ENCODE data around the gene CYP4F3.

CYP4F3 gene

GRCh38 chr19:15633082-15633835 lies 7.4 kb upstream of the CYP4F3 start:
- no peak for TF ChIP-seq CTCF (IDR thresholded peaks at IDR 0.05; ENCODE audit: control extremely low read depth, extremely low read depth, low read depth, missing control alignments)
- CTCF ChIA-PET, result no interaction called here
- POLR2A ChIA-PET, result no interaction called here
- DNase-seq (ENCODE audit: extremely low spot score), result no peak

- CTCF ChIA-PET, result no interaction called here
- TF ChIP-seq CTCF (IDR thresholded peaks at IDR 0.05; ENCODE audit: control extremely low read depth, extremely low read depth, low read depth, missing control alignments), result no peak
- DNase-seq (ENCODE audit: extremely low spot score), result no peak
- POLR2A ChIA-PET, result no interaction called here
Measured at GRCh38 chr19:15634105-15634504, 6.6 kb upstream of the CYP4F3 start.

- no peak for DNase-seq (ENCODE audit: extremely low spot score)
- POLR2A ChIA-PET, result no interaction called here
- no peak for TF ChIP-seq CTCF (IDR thresholded peaks at IDR 0.05; ENCODE audit: control extremely low read depth, extremely low read depth, low read depth, missing control alignments)
- CTCF ChIA-PET, result interaction anchor here (1.0 kb wide), 2 partner anchors 10 to 11 kb away, joined by 3 read pairs; no protein-coding TSS in a partner anchor
Measured at GRCh38 chr19:15635016-15635805, 5.5 kb upstream of the CYP4F3 start.

- TF ChIP-seq CTCF (IDR thresholded peaks at IDR 0.05; ENCODE audit: control extremely low read depth, extremely low read depth, low read depth, missing control alignments), result no peak
Measured at GRCh38 chr19:15636026-15636425, 4.7 kb upstream of the CYP4F3 start.

GRCh38 chr19:15639596-15639995 lies 1.1 kb upstream of the CYP4F3 start:
- POLR2A ChIA-PET, result no interaction called here
- no peak for TF ChIP-seq CTCF (IDR thresholded peaks at IDR 0.05; ENCODE audit: control extremely low read depth, extremely low read depth, low read depth, missing control alignments)
- DNase-seq (ENCODE audit: extremely low spot score), result no peak
- CTCF ChIA-PET, result no interaction called here

More at GRCh38 chr19:15636026-15636425, 4.7 kb upstream of the CYP4F3 start:
- no peak for DNase-seq (ENCODE audit: extremely low spot score)
- CTCF ChIA-PET, result no interaction called here
- POLR2A ChIA-PET, result no interaction called here

- ChIA-PET POLR2A (no interaction called here), CTCF (no interaction called here)
- DNase-seq (ENCODE audit: extremely low spot score), result no peak
- no peak for TF ChIP-seq CTCF (IDR thresholded peaks at IDR 0.05; ENCODE audit: control extremely low read depth, extremely low read depth, low read depth, missing control alignments)
Measured at GRCh38 chr19:15640904-15641597, 354 bp downstream of the CYP4F3 start.
